Lower leg skin (tissue), 3 donors: Measurements from ENCODE around the gene CIAO3.

Experiments
- POLR2A ChIP-seq, 2 donors: fragments of 450-650 bp; IDR thresholded peaks; one replicate each; pipeline ENCODE4 v1.6.1; 2016 to 2017; ENCODE audit warnings: antibody characterized with exemption in 2 of 2, mild to moderate bottlenecking in 1 of 2, moderate library complexity in 1 of 2
- TF ChIP-seq, protein P1 (sequence below), 3 donors: fragments of 450-650 bp; IDR thresholded peaks; one replicate each; pipeline ENCODE4 v1.5.1; 2016; ENCODE audit warnings: antibody characterized with exemption in 3 of 3, mild to moderate bottlenecking in 3 of 3, moderate library complexity in 2 of 3

DNA sequence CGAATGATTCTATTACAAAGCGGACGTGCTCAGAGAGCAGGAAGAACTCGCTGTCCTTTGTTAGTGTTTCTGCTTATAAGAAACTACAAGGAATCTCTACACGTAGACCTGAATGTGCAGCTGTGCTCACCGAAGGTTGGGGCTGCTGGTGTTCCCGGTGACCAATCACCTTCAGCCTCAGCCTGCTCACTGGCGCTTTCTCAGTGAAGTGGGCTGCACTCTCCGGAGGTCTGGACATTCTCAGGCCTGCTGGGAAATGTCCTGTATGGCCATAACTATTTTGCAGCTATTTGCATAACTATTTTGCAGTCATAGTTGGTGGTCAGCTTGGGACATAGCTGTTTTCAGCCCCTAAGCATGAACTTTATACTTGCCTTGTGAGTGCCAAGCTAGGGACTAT, 9.7 kb upstream of the CIAO3 start:
- TF ChIP-seq, protein P1, sequence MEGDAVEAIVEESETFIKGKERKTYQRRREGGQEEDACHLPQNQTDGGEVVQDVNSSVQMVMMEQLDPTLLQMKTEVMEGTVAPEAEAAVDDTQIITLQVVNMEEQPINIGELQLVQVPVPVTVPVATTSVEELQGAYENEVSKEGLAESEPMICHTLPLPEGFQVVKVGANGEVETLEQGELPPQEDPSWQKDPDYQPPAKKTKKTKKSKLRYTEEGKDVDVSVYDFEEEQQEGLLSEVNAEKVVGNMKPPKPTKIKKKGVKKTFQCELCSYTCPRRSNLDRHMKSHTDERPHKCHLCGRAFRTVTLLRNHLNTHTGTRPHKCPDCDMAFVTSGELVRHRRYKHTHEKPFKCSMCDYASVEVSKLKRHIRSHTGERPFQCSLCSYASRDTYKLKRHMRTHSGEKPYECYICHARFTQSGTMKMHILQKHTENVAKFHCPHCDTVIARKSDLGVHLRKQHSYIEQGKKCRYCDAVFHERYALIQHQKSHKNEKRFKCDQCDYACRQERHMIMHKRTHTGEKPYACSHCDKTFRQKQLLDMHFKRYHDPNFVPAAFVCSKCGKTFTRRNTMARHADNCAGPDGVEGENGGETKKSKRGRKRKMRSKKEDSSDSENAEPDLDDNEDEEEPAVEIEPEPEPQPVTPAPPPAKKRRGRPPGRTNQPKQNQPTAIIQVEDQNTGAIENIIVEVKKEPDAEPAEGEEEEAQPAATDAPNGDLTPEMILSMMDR (IDR thresholded peaks at IDR 0.05), result no peak
- TF ChIP-seq POLR2A (IDR thresholded peaks at IDR 0.05), result no peak
